ENCODE results near the gene ELMO3. TPM values are rescaled to one million over a fixed set of nuclear protein-coding genes. Genes with fewer than 3 reads are reported as not detected.
A peak's percentile ranks its signal among the peaks of the same experiment; 100 is the strongest.

Gene ELMO3
- total and polyA plus RNA-seq, 2 of the 13 experiments (the other 11 are each of a cell fraction or from before 2014, with no cell fraction given) = 2.6 to 4.0 TPM

DNA sequence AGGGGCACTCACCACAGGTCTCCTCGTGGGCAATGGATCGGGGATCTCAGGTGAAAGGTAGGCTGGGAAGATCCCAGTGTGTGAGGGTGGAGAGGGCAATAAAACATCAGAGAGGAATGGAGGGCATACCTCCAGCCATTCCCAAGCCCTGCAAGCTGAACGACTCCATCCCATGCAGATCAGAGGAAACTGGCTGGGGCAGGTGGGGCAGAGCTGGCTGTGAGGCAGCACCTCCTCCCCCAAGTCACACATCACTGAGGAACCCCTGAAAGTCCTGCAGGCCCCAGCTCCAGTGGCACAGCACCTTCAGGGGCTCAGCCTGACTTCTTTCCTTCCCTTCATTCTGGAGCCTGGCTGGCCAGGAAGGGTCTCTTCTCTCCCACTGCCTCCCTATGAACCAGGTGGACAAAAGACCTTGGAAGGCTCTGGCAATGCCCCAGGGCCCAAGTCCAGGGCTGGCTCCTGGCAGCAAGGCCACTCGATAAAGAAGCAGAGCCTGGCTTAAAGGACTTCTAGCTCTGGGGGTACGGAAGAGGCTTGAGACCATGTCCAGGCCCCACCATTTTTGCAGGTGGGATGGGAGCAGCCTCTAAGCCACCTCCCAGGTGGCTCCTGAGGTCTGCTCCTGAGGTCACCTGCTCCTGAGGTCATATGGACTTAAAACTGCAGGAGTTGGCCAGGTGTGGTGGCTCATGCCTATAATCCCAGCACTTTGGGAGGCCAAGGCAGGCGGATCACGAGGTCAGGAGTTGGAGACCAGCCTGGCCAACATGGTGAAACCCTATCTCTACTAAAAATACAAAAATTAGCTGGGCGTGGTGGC lies 14.5 kb downstream of the ELMO3 start (continued):
- TF ChIP-seq, protein P1, sequence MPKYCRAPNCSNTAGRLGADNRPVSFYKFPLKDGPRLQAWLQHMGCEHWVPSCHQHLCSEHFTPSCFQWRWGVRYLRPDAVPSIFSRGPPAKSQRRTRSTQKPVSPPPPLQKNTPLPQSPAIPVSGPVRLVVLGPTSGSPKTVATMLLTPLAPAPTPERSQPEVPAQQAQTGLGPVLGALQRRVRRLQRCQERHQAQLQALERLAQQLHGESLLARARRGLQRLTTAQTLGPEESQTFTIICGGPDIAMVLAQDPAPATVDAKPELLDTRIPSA (CRISPR knock-in tag; IDR thresholded peaks at IDR 0.05; ENCODE audit: borderline replicate concordance) = no peak
- TF ChIP-seq BORCS8-MEF2B (CRISPR knock-in tag; IDR thresholded peaks at IDR 0.05) (peak; percentile 49; the same call in 1 of the 2 replicates), YEATS2 (CRISPR knock-in tag; IDR thresholded peaks at IDR 0.05; ENCODE audit: borderline replicate concordance) (no peak), HOXA3 (CRISPR knock-in tag; IDR thresholded peaks at IDR 0.05) (peak; percentile 8; the same call in 1 of the 2 replicates), TMF1 (CRISPR knock-in tag; IDR thresholded peaks at IDR 0.05; ENCODE audit: low read depth) (no peak), FOSL1 (CRISPR knock-in tag; IDR thresholded peaks at IDR 0.05; ENCODE audit: borderline replicate concordance) (no peak), KDM5B (CRISPR knock-in tag; IDR thresholded peaks at IDR 0.05; ENCODE audit: borderline replicate concordance) (peak; percentile 43), ZC3H4 (CRISPR knock-in tag; IDR thresholded peaks at IDR 0.05; ENCODE audit: borderline replicate concordance) (no peak)
- TF ChIP-seq, protein P2, sequence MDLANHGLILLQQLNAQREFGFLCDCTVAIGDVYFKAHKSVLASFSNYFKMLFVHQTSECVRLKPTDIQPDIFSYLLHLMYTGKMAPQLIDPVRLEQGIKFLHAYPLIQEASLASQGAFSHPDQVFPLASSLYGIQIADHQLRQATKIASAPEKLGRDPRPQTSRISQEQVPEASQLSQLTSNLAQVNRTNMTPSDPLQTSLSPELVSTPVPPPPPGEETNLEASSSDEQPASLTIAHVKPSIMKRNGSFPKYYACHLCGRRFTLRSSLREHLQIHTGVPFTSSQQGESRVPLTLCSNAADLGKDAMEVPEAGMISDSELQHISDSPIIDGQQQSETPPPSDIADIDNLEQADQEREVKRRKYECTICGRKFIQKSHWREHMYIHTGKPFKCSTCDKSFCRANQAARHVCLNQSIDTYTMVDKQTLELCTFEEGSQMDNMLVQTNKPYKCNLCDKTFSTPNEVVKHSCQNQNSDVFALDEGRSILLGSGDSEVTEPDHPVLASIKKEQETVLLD (CRISPR knock-in tag; IDR thresholded peaks at IDR 0.05; ENCODE audit: low read depth) = no peak
- TF ChIP-seq, protein P3, sequence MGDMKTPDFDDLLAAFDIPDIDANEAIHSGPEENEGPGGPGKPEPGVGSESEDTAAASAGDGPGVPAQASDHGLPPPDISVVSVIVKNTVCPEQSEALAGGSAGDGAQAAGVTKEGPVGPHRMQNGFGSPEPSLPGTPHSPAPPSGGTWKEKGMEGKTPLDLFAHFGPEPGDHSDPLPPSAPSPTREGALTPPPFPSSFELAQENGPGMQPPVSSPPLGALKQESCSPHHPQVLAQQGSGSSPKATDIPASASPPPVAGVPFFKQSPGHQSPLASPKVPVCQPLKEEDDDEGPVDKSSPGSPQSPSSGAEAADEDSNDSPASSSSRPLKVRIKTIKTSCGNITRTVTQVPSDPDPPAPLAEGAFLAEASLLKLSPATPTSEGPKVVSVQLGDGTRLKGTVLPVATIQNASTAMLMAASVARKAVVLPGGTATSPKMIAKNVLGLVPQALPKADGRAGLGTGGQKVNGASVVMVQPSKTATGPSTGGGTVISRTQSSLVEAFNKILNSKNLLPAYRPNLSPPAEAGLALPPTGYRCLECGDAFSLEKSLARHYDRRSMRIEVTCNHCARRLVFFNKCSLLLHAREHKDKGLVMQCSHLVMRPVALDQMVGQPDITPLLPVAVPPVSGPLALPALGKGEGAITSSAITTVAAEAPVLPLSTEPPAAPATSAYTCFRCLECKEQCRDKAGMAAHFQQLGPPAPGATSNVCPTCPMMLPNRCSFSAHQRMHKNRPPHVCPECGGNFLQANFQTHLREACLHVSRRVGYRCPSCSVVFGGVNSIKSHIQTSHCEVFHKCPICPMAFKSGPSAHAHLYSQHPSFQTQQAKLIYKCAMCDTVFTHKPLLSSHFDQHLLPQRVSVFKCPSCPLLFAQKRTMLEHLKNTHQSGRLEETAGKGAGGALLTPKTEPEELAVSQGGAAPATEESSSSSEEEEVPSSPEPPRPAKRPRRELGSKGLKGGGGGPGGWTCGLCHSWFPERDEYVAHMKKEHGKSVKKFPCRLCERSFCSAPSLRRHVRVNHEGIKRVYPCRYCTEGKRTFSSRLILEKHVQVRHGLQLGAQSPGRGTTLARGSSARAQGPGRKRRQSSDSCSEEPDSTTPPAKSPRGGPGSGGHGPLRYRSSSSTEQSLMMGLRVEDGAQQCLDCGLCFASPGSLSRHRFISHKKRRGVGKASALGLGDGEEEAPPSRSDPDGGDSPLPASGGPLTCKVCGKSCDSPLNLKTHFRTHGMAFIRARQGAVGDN (CRISPR knock-in tag; IDR thresholded peaks at IDR 0.05) = peak; percentile 18; the same call in 1 of the 2 replicates
- TF ChIP-seq, protein P4, sequence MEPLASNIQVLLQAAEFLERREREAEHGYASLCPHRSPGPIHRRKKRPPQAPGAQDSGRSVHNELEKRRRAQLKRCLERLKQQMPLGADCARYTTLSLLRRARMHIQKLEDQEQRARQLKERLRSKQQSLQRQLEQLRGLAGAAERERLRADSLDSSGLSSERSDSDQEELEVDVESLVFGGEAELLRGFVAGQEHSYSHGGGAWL (CRISPR knock-in tag; IDR thresholded peaks at IDR 0.05) = no peak
- TF ChIP-seq, protein P5, sequence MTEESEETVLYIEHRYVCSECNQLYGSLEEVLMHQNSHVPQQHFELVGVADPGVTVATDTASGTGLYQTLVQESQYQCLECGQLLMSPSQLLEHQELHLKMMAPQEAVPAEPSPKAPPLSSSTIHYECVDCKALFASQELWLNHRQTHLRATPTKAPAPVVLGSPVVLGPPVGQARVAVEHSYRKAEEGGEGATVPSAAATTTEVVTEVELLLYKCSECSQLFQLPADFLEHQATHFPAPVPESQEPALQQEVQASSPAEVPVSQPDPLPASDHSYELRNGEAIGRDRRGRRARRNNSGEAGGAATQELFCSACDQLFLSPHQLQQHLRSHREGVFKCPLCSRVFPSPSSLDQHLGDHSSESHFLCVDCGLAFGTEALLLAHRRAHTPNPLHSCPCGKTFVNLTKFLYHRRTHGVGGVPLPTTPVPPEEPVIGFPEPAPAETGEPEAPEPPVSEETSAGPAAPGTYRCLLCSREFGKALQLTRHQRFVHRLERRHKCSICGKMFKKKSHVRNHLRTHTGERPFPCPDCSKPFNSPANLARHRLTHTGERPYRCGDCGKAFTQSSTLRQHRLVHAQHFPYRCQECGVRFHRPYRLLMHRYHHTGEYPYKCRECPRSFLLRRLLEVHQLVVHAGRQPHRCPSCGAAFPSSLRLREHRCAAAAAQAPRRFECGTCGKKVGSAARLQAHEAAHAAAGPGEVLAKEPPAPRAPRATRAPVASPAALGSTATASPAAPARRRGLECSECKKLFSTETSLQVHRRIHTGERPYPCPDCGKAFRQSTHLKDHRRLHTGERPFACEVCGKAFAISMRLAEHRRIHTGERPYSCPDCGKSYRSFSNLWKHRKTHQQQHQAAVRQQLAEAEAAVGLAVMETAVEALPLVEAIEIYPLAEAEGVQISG (CRISPR knock-in tag; IDR thresholded peaks at IDR 0.05) = no peak

Measured in HepG2 (cell line).